Measurements from ENCODE around the gene ANKRD18B.
"Not testable (repeated sequence)": the region's sequence is repeated elsewhere in the genome, so short reads cannot be mapped to it uniquely, and the experiment has no call there.

ANKRD18B gene

GRCh38 chr9:33600911-33601310 is 76.9 kb downstream of the ANKRD18B start:
- H3K27ac ChIP-seq; H3K27me3 ChIP-seq; H3K36me3 ChIP-seq; H3K9me3 ChIP-seq; H3K4me1 ChIP-seq (ENCODE audit: control insufficient read depth in 1 of 2, insufficient read depth in 1 of 2, low read depth in 1 of 2, low read length in 1 of 2); H3K4me3 ChIP-seq (ENCODE audit: low read depth in 1 of 2, low read length in 1 of 2): not testable (repeated sequence)

- not testable (repeated sequence) for H3K4me3 ChIP-seq (ENCODE audit: low read depth in 1 of 2, low read length in 1 of 2); H3K4me1 ChIP-seq (ENCODE audit: control insufficient read depth in 1 of 2, insufficient read depth in 1 of 2, low read depth in 1 of 2, low read length in 1 of 2); H3K36me3 ChIP-seq; H3K9me3 ChIP-seq; H3K27ac ChIP-seq; H3K27me3 ChIP-seq
Observed at GRCh38 chr9:33604249-33604648, 80.2 kb downstream of the ANKRD18B start.

- not testable (repeated sequence) for H3K27me3 ChIP-seq; H3K9me3 ChIP-seq; H3K27ac ChIP-seq; H3K36me3 ChIP-seq; H3K4me3 ChIP-seq (ENCODE audit: low read depth in 1 of 2, low read length in 1 of 2); H3K4me1 ChIP-seq (ENCODE audit: control insufficient read depth in 1 of 2, insufficient read depth in 1 of 2, low read depth in 1 of 2, low read length in 1 of 2)
Observed at GRCh38 chr9:33604936-33605335, 80.9 kb downstream of the ANKRD18B start.

GRCh38 chr9:33611358-33611757 is 87.3 kb downstream of the ANKRD18B start:
- TF ChIP-seq CTCF (IDR thresholded peaks at IDR 0.05) = no peak
- Histone ChIP-seq H3K36me3 (no peaks in the 10 kb centered on the region), H3K27ac (no peak overlapping the region), H3K4me1 (ENCODE audit: control insufficient read depth in 1 of 2, insufficient read depth in 1 of 2, low read depth in 1 of 2, low read length in 1 of 2) (no peaks in the 10 kb centered on the region), H3K27me3 (no peaks in the 10 kb centered on the region), H3K9me3 (no peaks in the 10 kb centered on the region), H3K4me3 (ENCODE audit: low read depth in 1 of 2, low read length in 1 of 2) (no peak overlapping the region)

DNA sequence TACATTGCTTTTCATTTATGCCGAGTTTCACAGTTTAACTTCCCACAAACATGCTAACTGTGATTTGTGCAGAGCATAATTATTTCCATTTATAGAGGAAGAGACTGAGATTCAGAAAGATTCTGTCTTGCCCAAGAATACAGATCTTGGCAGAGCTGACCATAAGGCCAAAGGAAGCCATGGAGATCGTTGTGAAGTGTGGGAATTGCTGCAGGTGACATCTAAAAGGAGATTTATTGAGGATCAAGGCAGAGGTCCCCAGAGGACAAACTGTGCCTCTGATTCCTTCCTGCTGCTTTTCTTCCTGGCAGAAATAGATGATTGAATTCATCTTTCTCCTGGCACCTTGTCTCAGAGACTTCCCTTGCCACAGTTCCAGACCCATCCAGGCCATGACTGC is 88.4 kb downstream of the ANKRD18B start:
- H3K9me3 ChIP-seq; H3K27ac ChIP-seq; H3K4me1 ChIP-seq (ENCODE audit: control insufficient read depth in 1 of 2, insufficient read depth in 1 of 2, low read depth in 1 of 2, low read length in 1 of 2); H3K27me3 ChIP-seq; H3K4me3 ChIP-seq (ENCODE audit: low read depth in 1 of 2, low read length in 1 of 2); H3K36me3 ChIP-seq: not testable (repeated sequence)

DNA sequence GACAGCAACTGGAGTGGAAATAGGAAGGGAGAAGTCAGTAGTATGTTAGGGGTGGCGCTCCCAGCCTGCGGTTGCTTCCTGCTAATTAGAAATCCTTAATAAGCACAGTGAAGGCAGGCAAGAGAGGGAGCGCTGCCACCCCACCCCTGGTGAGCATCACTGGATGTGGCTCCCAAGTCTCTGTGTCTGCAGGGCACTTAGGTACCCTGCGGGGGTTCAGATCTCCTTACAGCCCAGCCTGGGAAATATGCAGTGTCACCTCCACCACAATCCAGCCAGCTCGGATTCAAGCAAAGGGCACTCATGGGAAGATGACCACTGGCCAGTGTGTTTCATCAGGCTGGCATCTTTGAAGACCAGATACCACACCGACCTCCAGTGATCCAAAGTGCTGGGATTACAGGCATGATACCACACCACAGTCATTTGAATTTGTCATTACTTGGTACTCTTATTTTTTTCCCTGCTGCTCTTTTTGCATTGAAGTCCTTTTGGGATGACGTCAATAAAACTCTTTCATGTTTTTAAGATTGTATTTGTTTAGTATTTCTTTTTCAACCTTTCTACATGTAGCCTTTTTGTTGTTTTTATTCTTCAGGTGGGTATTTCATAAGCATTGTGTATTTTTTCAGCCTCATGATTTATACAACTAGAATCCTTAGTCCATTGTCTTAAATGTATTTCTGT is 90.1 kb downstream of the ANKRD18B start:
- Histone ChIP-seq H3K36me3 (no peaks in the 10 kb centered on the region), H3K27me3 (no peaks in the 10 kb centered on the region), H3K27ac (no peak overlapping the region), H3K4me3 (ENCODE audit: low read depth in 1 of 2, low read length in 1 of 2) (no peak overlapping the region), H3K9me3 (no peaks in the 10 kb centered on the region), H3K4me1 (ENCODE audit: control insufficient read depth in 1 of 2, insufficient read depth in 1 of 2, low read depth in 1 of 2, low read length in 1 of 2) (no peaks in the 10 kb centered on the region)
- TF ChIP-seq CTCF (IDR thresholded peaks at IDR 0.05) = no peak

GRCh38 chr9:33618370-33618769 is 94.3 kb downstream of the ANKRD18B start:
- not testable (repeated sequence) for H3K9me3 ChIP-seq; H3K27me3 ChIP-seq; H3K4me1 ChIP-seq (ENCODE audit: control insufficient read depth in 1 of 2, insufficient read depth in 1 of 2, low read depth in 1 of 2, low read length in 1 of 2); H3K4me3 ChIP-seq (ENCODE audit: low read depth in 1 of 2, low read length in 1 of 2); H3K36me3 ChIP-seq; H3K27ac ChIP-seq

- H3K36me3 ChIP-seq = no peaks in the 10 kb centered on the region
- no peaks in the 10 kb centered on the region for H3K9me3 ChIP-seq
- H3K27me3 ChIP-seq = no peaks in the 10 kb centered on the region
- no peak for TF ChIP-seq CTCF (IDR thresholded peaks at IDR 0.05)
- no peak overlapping the region for H3K27ac ChIP-seq
- H3K4me1 ChIP-seq (ENCODE audit: control insufficient read depth in 1 of 2, insufficient read depth in 1 of 2, low read depth in 1 of 2, low read length in 1 of 2) = peaks cover 0 to 4% of the 10 kb centered on the region in 2 experiments
- H3K4me3 ChIP-seq (ENCODE audit: low read depth in 1 of 2, low read length in 1 of 2) = no peak overlapping the region
Observed at GRCh38 chr9:33619666-33620404, 95.8 kb downstream of the ANKRD18B start.

All from neutrophil (primary cell).